Memory B cell (primary cell): Measurements from ENCODE around the gene BPI.

Source experiments
- ATAC-seq: fragments of 150-1000 bp; cut with Tn5 transposase; 2 replicates; pipeline ENCODE4 v1.10.0; 2021; ENCODE audit warnings: low read depth, mild to moderate bottlenecking, moderate library complexity
- DNase-seq, 2 donors: peaks; one replicate each; pipeline ENCODE4 v3.0.0; 2022; ENCODE audit warnings: low spot score in 2 of 2
- H3K27ac Mint-ChIP-seq: one replicate; pipeline ENCODE4 v1.8.0; 2022; ENCODE audit warnings: mild to moderate bottlenecking, moderate library complexity, mixed read lengths
- H3K27me3 Mint-ChIP-seq: one replicate; pipeline ENCODE4 v1.8.0; 2022; ENCODE audit warnings: mixed read lengths
- H3K36me3 Mint-ChIP-seq: one replicate; pipeline ENCODE4 v1.8.0; 2022; ENCODE audit warnings: mild to moderate bottlenecking, mixed read lengths
- H3K4me1 Mint-ChIP-seq: one replicate; pipeline ENCODE4 v1.8.0; 2022; ENCODE audit warnings: mixed read lengths
- H3K4me3 Mint-ChIP-seq: one replicate; pipeline ENCODE4 v1.8.0; 2022; ENCODE audit warnings: mild to moderate bottlenecking, moderate library complexity, mixed read lengths
- H3K9me3 Mint-ChIP-seq: one replicate; pipeline ENCODE4 v1.8.0; 2022; ENCODE audit warnings: mixed read lengths

The BPI gene

DNA sequence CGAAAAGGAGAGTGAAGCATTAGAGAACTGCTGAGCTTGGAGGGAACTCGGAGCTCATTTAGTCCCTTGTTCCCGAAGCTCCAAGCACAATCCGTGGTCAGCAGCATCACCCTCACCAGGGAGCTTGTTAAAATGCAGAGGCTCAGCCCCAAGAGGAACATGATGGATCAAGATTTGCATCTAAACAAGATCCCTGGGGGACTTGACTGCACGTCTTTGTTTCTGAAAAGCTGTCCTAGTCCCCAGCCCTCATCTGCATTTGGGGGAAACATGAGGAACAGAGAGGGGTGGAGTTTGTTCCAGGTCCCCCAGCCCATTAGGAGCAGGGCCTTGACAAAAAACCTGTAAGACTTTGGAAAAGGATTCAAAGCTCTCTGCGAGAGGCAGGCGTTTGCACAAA, 38.3 kb downstream of the BPI start:
- Mint-ChIP-seq H3K4me3 (no peak overlapping the region), H3K4me1 (no peaks in the 10 kb centered on the region), H3K27ac (no peak overlapping the region), H3K27me3 (peaks cover 9% of the 10 kb centered on the region), H3K9me3 (peaks cover 5% of the 10 kb centered on the region), H3K36me3 (no peaks in the 10 kb centered on the region)
- no peak for DNase-seq
- ATAC-seq, result no peak

DNA sequence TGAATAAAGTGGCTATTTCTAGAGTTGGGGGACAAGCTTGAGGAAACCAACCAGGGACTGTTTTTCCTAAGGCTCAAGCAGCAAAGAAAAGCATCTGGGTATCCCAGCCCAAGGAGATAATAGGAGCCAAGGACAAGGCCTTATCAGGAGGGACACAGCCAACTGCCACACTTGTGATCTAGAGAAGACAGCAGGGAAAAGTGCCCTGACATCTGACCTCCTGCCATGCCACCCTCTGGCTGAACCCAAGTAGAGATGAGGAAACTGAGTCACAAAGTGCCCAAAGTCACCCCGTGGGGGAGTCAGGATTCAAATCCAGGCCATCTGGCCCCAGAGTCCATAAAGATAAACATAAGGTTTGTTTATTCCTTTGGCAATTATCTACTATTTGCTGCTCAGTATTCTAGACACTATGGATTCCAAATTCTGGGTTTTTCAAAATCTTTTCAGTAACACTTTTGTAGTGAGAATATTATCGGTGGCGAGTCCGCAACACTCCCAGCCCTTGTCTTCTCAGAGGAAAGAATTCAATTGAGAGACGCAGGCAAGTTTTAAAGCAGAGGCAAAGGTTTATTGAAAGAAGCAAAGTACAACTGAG, 38.9 kb downstream of the BPI start:
- Mint-ChIP-seq H3K9me3 (peaks cover 4% of the 10 kb centered on the region), H3K4me1 (no peaks in the 10 kb centered on the region)

DNA sequence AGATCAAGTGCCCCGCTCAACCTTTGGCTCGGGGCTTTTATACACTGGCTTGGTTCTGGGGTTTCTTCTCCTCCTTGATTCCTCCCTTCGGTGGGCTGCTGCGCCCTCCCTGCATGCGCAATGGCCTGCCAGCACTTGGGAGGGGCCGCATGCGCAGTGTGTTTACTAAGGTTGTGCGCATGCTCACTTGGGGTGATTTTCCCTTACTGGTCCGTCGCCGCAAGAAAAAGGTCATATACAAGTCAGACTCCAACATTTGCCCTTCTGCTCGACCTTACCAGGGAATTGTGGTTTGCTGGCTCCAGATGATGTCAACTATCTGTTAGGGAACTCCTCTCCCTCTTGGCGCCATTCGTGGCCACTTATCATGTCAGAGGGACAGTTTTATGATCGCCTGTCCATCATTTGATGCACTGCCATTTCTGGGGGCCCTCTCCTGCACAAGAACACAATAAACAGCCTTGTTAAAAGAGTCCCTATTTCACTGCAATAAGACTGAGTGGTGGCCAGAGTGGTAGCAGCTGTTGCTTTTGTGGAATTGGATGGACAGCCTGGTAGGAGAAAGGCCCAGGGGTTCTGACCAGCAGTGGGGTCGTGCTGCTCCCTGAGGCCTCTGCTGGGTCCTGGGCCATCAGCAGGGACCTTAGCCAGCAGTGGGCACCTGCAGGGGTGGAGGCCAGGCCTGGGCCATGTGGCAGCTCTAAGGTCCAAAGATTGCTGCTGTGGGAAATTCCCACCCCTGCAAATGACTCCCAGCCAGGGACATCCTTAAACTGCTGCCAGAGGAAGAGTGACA, 39.6 kb downstream of the BPI start:
- H3K27ac Mint-ChIP-seq, result no peak overlapping the region
- no peaks in the 10 kb centered on the region for H3K36me3 Mint-ChIP-seq
- ATAC-seq (no peak), DNase-seq (no peak)
- peaks cover 7% of the 10 kb centered on the region for H3K27me3 Mint-ChIP-seq
- H3K9me3 Mint-ChIP-seq, result no peaks in the 10 kb centered on the region
- H3K4me3 Mint-ChIP-seq, result no peak overlapping the region
- H3K4me1 Mint-ChIP-seq, result no peaks in the 10 kb centered on the region

More for the DNA sequence above, 38.9 kb downstream of the BPI start:
- DNase-seq, result no peak
- Mint-ChIP-seq H3K4me3 (no peak overlapping the region), H3K27me3 (peaks cover 9% of the 10 kb centered on the region), H3K27ac (no peak overlapping the region), H3K36me3 (no peaks in the 10 kb centered on the region)
- no peak for ATAC-seq

DNA sequence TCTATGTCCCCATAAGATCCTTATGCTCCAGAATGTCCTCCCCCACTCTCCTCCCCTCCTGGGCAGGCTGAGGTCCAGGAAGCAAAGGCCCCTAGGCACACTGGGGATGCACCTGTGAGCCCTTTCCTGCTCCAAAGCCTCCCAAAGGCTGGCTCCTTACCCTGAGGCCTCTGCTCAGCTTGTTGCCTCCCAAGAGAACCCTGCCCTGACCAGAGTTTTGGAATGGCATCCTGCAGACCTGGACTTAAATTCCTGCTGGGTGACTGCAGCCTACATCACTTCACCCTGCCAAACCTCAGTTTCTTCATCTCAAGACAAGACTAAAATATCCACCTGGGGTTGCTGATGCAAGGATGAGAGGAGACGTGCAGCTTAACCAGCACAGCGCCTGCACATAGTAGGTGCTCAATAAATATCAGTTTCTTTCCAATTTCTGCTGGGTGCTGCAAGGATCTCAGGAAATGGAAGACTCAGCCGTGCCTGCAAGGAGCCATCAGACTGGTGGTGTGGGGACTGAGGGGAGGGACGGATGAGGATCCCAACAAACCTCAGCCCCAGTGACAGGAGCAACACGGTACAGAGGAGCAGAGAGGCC, 40.2 kb downstream of the BPI start:
- Mint-ChIP-seq H3K27me3 (peaks cover 7% of the 10 kb centered on the region), H3K4me1 (no peaks in the 10 kb centered on the region), H3K27ac (no peak overlapping the region), H3K9me3 (no peaks in the 10 kb centered on the region), H3K36me3 (no peaks in the 10 kb centered on the region), H3K4me3 (no peak overlapping the region)
- DNase-seq (no peak), ATAC-seq (no peak)

DNA sequence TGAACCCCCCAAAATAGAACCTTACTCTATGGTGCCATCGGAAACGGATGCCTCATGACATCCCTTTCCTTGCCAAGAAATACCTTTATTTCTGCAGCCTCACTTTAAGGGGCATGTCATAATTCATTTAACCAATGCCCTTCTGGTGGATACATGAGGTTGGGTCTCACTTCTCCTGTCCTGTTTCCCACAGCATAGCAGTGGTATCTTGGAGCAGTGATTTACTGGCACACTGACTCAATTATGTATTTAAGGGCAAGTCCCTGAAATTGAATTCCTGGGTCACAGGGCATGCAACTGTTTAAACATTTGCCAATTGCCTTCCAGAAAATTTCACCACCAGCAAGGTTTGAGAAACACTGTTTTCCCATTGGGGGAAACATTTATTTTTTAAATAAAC, 41.7 kb downstream of the BPI start:
- ATAC-seq (no peak), DNase-seq (no peak)
- Mint-ChIP-seq H3K4me3 (no peak overlapping the region), H3K4me1 (no peaks in the 10 kb centered on the region), H3K27me3 (peaks cover 7% of the 10 kb centered on the region), H3K27ac (no peak overlapping the region), H3K36me3 (no peaks in the 10 kb centered on the region), H3K9me3 (no peaks in the 10 kb centered on the region)

DNA sequence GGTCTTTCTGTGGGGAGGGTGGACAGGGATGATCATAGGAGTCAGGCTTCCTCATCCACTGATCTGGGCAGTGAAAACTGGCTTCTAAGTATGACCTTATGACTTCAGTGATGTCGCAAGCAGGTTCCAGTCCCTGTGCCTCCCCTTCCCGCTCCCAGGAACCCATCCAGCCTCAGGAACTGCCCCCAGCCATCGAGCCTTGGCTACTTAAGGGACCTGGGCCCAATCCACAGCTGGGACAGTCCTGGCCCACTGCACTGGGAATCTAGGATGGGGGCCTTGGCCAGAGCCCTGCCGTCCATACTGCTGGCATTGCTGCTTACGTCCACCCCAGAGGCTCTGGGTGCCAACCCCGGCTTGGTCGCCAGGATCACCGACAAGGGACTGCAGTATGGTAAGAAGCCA, 42.3 kb downstream of the BPI start, which contains the start of gene LBP:
Gene LBP, plus strand, starts transcription at position 236 of the 405 bp plus-strand sequence. Its CDS starts 35 bp downstream, at position 271.
- H3K27ac Mint-ChIP-seq, result no peak within 1 kb of the TSS

DNA sequence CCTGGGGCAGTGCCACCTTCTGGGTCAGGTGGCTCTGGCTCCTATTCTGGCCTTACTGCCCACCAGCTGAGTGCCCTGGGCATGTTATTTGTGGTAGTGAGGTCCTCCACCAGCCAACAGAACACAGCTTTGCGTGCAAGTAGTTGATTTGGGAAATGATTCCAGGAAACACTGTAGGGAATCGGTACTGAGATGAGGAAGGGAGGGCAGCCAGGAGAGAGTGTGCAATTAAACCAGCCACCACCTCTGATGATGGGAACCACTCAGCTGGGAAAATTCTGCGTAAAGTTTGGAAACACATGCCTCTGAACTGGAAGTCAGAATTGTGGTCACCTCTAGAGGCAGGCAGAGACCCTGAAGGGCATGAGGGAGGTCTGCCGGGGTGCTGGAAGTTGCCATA, 42.8 kb downstream of the BPI start:
- ATAC-seq, result no peak
- no peak for DNase-seq
- Mint-ChIP-seq H3K9me3 (no peaks in the 10 kb centered on the region), H3K27me3 (peaks cover 7% of the 10 kb centered on the region), H3K36me3 (no peaks in the 10 kb centered on the region), H3K4me1 (no peaks in the 10 kb centered on the region), H3K27ac (no peak overlapping the region), H3K4me3 (no peak overlapping the region)

More for the DNA sequence above, 42.3 kb downstream of the BPI start, which contains the start of gene LBP:
- H3K9me3 Mint-ChIP-seq, result no peaks in the 10 kb centered on the region
- ATAC-seq (no peak), DNase-seq (no peak)
- no peaks in the 10 kb centered on the region for H3K4me1 Mint-ChIP-seq
- H3K4me3 Mint-ChIP-seq, result no peak within 1 kb of the TSS
- H3K27me3 Mint-ChIP-seq, result peaks cover 7% of the 10 kb centered on the region
- H3K36me3 Mint-ChIP-seq, result no peaks in the 10 kb centered on the region

DNA sequence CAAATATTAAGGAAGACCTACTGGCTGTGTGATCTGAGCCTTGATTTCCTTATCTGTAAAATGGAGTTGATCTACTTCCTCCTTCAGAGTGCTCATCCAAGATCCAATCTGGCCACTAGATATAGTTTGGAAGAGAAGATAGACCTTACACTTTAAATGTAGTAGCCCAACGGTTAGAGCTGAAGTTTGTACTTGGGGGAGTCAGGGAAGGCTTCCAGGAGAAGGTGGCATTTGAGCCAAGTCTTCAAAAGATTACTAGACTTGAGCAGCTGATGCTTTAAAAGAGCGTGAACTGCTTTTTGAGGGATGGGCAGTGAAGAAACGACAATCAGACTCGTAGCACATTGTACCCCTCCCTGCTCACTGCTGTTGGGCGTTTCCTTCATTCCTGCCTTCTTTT, 45.9 kb downstream of the BPI start:
- H3K4me1 Mint-ChIP-seq, result no peaks in the 10 kb centered on the region

DNA sequence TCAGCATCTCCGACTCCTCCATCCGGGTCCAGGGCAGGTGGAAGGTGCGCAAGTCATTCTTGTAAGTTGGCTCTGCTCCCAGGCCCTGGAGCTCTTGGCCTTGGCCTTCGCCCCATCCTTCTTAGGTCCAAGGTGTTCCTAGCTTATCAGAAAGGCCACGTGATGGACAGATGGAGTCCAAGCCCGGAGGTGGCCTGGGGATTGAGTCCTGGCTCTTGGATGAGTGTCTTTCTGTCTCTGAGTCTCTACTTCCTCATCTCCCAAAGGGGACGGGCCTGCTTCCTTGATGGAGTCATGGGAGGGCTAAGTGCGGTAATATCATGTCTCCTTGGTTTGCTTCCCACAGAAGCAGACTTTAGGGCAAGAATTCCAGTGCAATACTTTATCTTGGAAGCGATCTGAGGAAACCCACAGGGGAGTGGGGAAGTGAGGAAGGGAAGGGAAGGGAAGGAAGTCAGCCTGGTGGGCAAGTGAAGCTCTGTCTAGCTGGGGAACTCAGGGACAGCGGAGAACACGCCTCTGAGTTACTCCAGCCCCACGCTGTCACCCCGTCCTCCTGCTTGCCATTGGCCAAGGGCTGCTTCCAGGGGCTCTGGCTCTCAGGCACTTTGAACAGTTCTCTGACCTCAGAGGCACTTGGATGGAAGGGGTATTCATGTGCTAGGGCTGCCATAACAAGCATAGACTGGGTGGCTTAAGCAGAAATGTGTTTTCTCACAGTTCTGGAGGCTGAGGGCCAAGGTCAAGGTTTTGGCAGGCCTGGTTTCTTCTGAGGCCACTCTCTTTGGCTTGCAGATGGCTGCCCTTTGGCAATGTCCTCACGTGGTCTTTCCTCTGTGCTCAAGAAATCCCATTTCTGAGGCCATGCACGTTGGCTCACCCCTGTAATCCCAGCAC, 47.2 kb downstream of the BPI start:
- no peaks in the 10 kb centered on the region for H3K36me3 Mint-ChIP-seq
- no peak overlapping the region for H3K27ac Mint-ChIP-seq
- H3K9me3 Mint-ChIP-seq, result no peaks in the 10 kb centered on the region
- H3K4me3 Mint-ChIP-seq, result no peak overlapping the region
- ATAC-seq, result no peak
- no peak for DNase-seq
- H3K4me1 Mint-ChIP-seq, result peaks cover 5% of the 10 kb centered on the region
- peaks cover 6% of the 10 kb centered on the region for H3K27me3 Mint-ChIP-seq

More for the DNA sequence above, 45.9 kb downstream of the BPI start:
- Mint-ChIP-seq H3K9me3 (no peaks in the 10 kb centered on the region), H3K36me3 (no peaks in the 10 kb centered on the region), H3K27me3 (peaks cover 7% of the 10 kb centered on the region), H3K4me3 (no peak overlapping the region), H3K27ac (no peak overlapping the region)
- DNase-seq, result no peak
- ATAC-seq, result no peak

DNA sequence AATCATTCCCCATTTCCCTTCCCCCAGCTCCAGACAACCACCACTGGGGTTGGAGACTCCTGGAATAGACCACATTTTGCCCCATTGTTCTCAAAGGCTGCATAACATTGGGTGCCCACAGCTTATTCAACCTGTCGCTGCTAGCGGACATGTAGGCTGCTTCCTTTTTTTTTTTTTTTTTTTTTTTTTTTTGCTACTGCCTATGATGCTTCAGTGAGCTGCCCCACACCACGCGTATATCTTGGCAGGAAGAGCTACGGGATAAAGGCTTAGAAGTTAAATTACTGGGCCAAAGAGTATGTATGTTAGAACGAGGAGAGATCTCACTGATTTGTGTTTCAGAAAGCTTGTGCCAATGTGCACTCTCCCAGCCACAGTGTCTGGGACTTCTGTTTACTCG, 49.4 kb downstream of the BPI start:
- DNase-seq (no peak), ATAC-seq (no peak)
- Mint-ChIP-seq H3K9me3 (no peaks in the 10 kb centered on the region), H3K4me1 (peaks cover 9% of the 10 kb centered on the region), H3K36me3 (no peaks in the 10 kb centered on the region), H3K27me3 (peaks cover 3% of the 10 kb centered on the region), H3K4me3 (no peak overlapping the region), H3K27ac (no peak overlapping the region)

DNA sequence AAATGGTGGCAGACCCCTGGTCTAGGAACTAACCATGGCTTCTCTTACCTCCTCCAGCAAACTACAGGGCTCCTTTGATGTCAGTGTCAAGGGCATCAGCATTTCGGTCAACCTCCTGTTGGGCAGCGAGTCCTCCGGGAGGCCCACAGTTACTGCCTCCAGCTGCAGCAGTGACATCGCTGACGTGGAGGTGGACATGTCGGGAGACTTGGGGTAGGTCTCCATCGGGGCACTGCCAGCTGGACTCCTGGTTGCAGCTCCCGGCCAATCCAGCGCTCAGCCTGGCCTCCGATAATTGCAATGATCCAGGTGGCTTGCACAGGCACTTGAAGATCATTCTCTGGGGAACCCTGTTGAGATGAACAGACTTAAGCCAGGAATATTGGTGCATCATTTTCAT, 50.3 kb downstream of the BPI start:
- Mint-ChIP-seq H3K4me1 (peaks cover 9% of the 10 kb centered on the region), H3K4me3 (no peak overlapping the region), H3K9me3 (no peaks in the 10 kb centered on the region), H3K36me3 (no peaks in the 10 kb centered on the region), H3K27me3 (peaks cover 2% of the 10 kb centered on the region), H3K27ac (no peak overlapping the region)
- DNase-seq, result no peak
- ATAC-seq, result no peak

DNA sequence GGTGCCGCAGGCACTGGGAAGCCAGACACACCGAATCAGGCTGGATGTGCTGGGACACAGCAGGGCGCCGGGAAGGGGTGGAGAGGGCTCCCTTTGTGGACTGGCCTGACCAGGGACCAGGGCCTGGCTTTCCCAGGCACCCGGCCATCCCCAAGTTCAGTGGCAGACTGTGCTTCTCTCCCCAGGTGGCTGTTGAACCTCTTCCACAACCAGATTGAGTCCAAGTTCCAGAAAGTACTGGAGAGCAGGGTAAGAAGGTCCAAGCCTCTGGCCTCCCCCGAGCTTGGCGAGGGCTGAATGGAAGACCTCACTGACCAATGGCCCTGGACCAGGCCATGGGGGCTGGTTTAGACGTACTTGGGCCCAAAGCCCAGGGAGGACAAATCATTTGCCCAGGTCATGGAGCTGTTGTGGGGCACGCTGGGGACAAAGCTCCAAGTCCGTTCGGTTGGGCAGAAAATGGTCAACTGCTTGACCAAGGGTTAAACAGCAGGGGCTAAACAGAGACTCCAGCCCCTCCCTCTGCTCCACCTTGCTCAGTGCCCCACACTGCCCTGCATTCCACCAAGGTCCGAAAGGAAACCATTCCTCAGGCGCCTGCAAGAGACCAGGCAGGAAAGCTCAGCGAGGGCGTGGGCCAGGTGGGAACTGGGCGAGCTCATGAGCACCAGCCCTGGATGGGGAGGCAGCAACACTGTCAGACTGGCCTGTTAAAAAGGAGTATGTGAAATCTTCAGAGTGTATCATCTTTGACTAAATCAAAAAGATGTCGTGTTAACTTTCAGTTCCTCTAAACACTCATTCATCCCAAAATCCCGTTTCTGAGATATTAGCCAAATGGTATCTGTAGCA, 51.4 kb downstream of the BPI start:
- no peaks in the 10 kb centered on the region for H3K36me3 Mint-ChIP-seq
- no peak overlapping the region for H3K27ac Mint-ChIP-seq
- H3K4me1 Mint-ChIP-seq, result peaks cover 9% of the 10 kb centered on the region
- DNase-seq, result no peak
- H3K9me3 Mint-ChIP-seq, result no peaks in the 10 kb centered on the region
- no peak overlapping the region for H3K4me3 Mint-ChIP-seq
- ATAC-seq, result no peak
- peaks cover 2% of the 10 kb centered on the region for H3K27me3 Mint-ChIP-seq

DNA sequence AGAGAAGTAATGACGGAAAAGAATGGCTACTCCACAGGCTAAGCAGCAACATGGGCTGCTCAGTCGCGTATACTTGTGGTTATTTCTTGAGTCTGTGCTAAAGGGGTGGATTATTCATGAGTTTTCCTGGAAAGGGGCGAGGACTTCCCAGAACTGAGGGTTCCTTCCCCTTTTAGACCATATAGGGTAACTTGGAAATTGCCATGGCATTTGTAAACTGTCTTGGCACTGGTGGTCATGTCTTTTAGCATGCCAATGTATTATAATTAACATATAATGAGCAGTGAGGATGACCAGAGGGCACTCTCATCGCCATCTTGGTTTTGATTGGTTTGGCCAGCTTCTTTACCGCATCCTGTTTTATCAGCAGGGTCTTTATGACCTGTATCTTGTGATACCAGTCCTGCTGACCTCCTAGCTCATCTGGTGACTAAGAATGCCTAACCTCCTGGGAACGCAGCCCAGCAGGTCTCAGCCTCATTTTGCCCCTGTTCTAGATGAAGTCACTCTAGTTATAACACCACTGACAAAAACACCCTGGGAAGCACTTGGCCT, 53.8 kb downstream of the BPI start:
- Mint-ChIP-seq H3K27ac (no peak overlapping the region), H3K4me1 (peaks cover 9% of the 10 kb centered on the region), H3K9me3 (no peaks in the 10 kb centered on the region), H3K4me3 (no peak overlapping the region), H3K36me3 (no peaks in the 10 kb centered on the region), H3K27me3 (peaks cover 2% of the 10 kb centered on the region)
- ATAC-seq (no peak), DNase-seq (no peak)
